Lung (tissue), 12 donors: Measurements from ENCODE around the gene SLC24A2. TPM values are rescaled to one million over a fixed set of nuclear protein-coding genes. Genes with fewer than 3 reads are reported as not detected.

Experiments
- ATAC-seq: fragments of 200-7000 bp; cut with Tn5 transposase; one replicate; pipeline ENCODE4 v1.9.1; 2020; ENCODE audit warnings: moderate number of reproducible peaks; ENCODE audit not compliant: insufficient read depth, low FRiP score
- DNase-seq, 3 donors: peaks; one replicate each; pipeline ENCODE4 v3.0.0-alpha.2; 2013 to 2017
- H3K27ac ChIP-seq, 2 donors: one replicate each; pipeline ENCODE4 v1.5.1; 2013; ENCODE audit warnings: mild to moderate bottlenecking in 2 of 2, moderate library complexity in 2 of 2, control low read depth in 1 of 2, inconsistent platforms in 1 of 2, low read depth in 1 of 2, low read length in 1 of 2
- H3K27me3 ChIP-seq, 3 donors: one replicate each; pipeline ENCODE4 v1.5.1; 2013; ENCODE audit warnings: low read length in 2 of 3; ENCODE audit not compliant: control insufficient read depth in 3 of 3, insufficient read depth in 3 of 3
- H3K36me3 ChIP-seq, 4 donors: one replicate each; pipeline ENCODE4 v1.5.1; 2013; ENCODE audit warnings: low read length in 4 of 4, mild to moderate bottlenecking in 1 of 4, moderate library complexity in 1 of 4; ENCODE audit not compliant: control insufficient read depth in 4 of 4, insufficient read depth in 4 of 4
- H3K4me1 ChIP-seq, 5 donors: one replicate each; pipeline ENCODE4 v1.5.1; 2013; ENCODE audit warnings: low read length in 5 of 5, mild to moderate bottlenecking in 2 of 5, moderate library complexity in 1 of 5; ENCODE audit not compliant: control insufficient read depth in 5 of 5, insufficient read depth in 5 of 5
- H3K4me3 ChIP-seq: one replicate; pipeline ENCODE4 v1.5.1; 2013; ENCODE audit warnings: mild to moderate bottlenecking, control low read depth, moderate library complexity
- H3K9ac ChIP-seq, 2 donors: one replicate each; pipeline ENCODE4 v1.5.1; 2013; ENCODE audit warnings: low read length in 2 of 2, control low read depth in 1 of 2; ENCODE audit not compliant: insufficient read depth in 1 of 2
- H3K9me3 ChIP-seq, 4 donors: one replicate each; pipeline ENCODE4 v1.5.1; 2013; ENCODE audit warnings: low read length in 3 of 4, mild to moderate bottlenecking in 1 of 4, moderate library complexity in 1 of 4; ENCODE audit not compliant: control insufficient read depth in 4 of 4, insufficient read depth in 3 of 4
- WGBS, 2 donors: extraction: QIAGEN DNeasy Blood & Tissue Kit; methylation state at CpG; one replicate each; pipeline ENCODE4 v1.1.7; 2013; 5-methylcytosine and 5-hydroxymethylcytosine counted together
- polyA plus RNA-seq, 2 donors: library from polyadenylated mRNA; stranded (reverse); fragments of 200-250 nt; gene quantifications; one replicate each; pipeline ENCODE4 v1.2.1, GENCODE V29; 2013
- total RNA-seq, 2 donors: library from RNA; depleted of rRNA in 1 of 2; stranded (reverse); fragments of >200 nt in 1 of 2; gene quantifications; one replicate each; pipeline ENCODE4 v1.2.1, GENCODE V29; 2014 to 2021
- TF ChIP-seq, protein P1 (sequence below): IDR thresholded peaks from 2 replicates; pipeline ENCODE4 v1.5.1; 2012; ENCODE audit warnings: mild to moderate bottlenecking; ENCODE audit errors: control extremely low read depth, extremely low read depth
- donor health status: control.
- donor health status: control.
- donor health status: Bipolar disorder and iron deficiency.
- donor health status: healthy.
- donor health status: DM: yes; HTN: yes; CAD: no.

Gene SLC24A2
- total and polyA plus RNA-seq, 4 donors = 0.06 to 0.20 TPM; not detected in 2

- H3K27ac ChIP-seq = no peak overlapping the region
- no peaks in the 10 kb centered on the region for H3K27me3 ChIP-seq
- H3K36me3 ChIP-seq = no peaks in the 10 kb centered on the region
- H3K4me3 ChIP-seq = no peak overlapping the region
- H3K4me1 ChIP-seq = no peaks in the 10 kb centered on the region
- DNase-seq (no peak), ATAC-seq (no peak)
- H3K9ac ChIP-seq = no peak overlapping the region
- TF ChIP-seq, protein P1, sequence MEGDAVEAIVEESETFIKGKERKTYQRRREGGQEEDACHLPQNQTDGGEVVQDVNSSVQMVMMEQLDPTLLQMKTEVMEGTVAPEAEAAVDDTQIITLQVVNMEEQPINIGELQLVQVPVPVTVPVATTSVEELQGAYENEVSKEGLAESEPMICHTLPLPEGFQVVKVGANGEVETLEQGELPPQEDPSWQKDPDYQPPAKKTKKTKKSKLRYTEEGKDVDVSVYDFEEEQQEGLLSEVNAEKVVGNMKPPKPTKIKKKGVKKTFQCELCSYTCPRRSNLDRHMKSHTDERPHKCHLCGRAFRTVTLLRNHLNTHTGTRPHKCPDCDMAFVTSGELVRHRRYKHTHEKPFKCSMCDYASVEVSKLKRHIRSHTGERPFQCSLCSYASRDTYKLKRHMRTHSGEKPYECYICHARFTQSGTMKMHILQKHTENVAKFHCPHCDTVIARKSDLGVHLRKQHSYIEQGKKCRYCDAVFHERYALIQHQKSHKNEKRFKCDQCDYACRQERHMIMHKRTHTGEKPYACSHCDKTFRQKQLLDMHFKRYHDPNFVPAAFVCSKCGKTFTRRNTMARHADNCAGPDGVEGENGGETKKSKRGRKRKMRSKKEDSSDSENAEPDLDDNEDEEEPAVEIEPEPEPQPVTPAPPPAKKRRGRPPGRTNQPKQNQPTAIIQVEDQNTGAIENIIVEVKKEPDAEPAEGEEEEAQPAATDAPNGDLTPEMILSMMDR = no peak
- WGBS, 2 donors = 87 to 92% methylated on average over 2 of the region's 2 CpGs
- H3K9me3 ChIP-seq = peaks cover 0 to 4% (median 0%) of the 10 kb centered on the region in 4 donors
These were observed 27.9 kb upstream of the SLC24A2 start for GRCh38 chr9:19816769-19817168.

DNA sequence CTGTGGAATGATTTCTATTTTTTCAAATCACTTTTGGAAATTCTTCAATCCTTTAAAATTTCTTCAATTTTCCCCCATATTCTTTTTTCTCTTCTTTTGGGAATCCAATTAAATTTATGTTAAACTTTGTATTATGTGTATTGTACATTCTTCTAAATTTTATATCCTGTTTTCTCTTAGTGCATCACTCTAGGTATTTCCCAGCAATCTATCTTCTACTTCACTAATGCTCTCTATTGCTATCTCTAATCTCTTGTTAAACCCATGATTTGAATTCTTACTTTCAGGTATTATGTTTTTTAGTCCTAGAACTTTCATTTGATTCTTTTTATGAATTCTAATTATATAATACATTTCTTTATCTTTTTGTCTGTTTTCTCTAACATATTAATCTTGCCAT lies 23.4 kb upstream of the SLC24A2 start:
- H3K4me1 ChIP-seq = no peaks in the 10 kb centered on the region
- no peaks in the 10 kb centered on the region for H3K27me3 ChIP-seq
- no peak for ATAC-seq
- no peak overlapping the region for H3K9ac ChIP-seq
- H3K27ac ChIP-seq = no peak overlapping the region
- H3K9me3 ChIP-seq = peaks cover 0 to 4% (median 0%) of the 10 kb centered on the region in 4 donors
- no peaks in the 10 kb centered on the region for H3K36me3 ChIP-seq
- no peak overlapping the region for H3K4me3 ChIP-seq
- TF ChIP-seq, protein P1 = no peak
- no peak for DNase-seq

- Histone ChIP-seq H3K27me3 (no peaks in the 10 kb centered on the region), H3K9ac (no peak overlapping the region), H3K4me3 (no peak overlapping the region), H3K9me3 (no peaks in the 10 kb centered on the region), H3K4me1 (no peaks in the 10 kb centered on the region), H3K27ac (no peak overlapping the region), H3K36me3 (no peaks in the 10 kb centered on the region)
- TF ChIP-seq, protein P1 = no peak
- WGBS, 2 donors = 90 to 93% methylated on average over 16 of the region's 16 CpGs
- DNase-seq (no peak), ATAC-seq (no peak)
These were observed 20.8 kb upstream of the SLC24A2 start for GRCh38 chr9:19809422-19810269.
